Esophagus squamous epithelium (tissue), 5 donors: ENCODE data around the gene MAS1. TPM values are rescaled to one million over a fixed set of nuclear protein-coding genes. Genes with fewer than 3 reads are reported as not detected.

ENCODE experiments used
- DNase-seq: peaks from one replicate; lab custom pipeline; 2025; lab: John Stamatoyannopoulos, UW
- H3K27ac ChIP-seq, 4 donors: fragments of 200-600 bp; sonication (generic); one replicate each; pipeline ENCODE4 v1.5.1; 2016 to 2019; ENCODE audit warnings: mild to moderate bottlenecking in 1 of 4
- H3K27me3 ChIP-seq, 4 donors: fragments of 200-600 bp; sonication (generic); 1 replicate in 3 of 4; 2 replicates in 1 of 4; pipeline versions ENCODE4 v1.5.1 to v1.6.0; 2017 to 2021; ENCODE audit warnings: antibody characterized with exemption in 1 of 4
- H3K36me3 ChIP-seq, 3 donors: fragments of 200-600 bp; sonication (generic); one replicate each; pipeline ENCODE4 v1.5.1; 2016 to 2019
- H3K4me1 ChIP-seq, 3 donors: fragments of 200-600 bp; sonication (generic); one replicate each; pipeline ENCODE4 v1.5.1; 2017 to 2019
- H3K4me3 ChIP-seq, 4 donors: fragments of 200-600 bp; sonication (generic); 1 replicate in 3 of 4; 2 replicates in 1 of 4; pipeline ENCODE4 v1.5.1; 2016 to 2019; ENCODE audit warnings: mild to moderate bottlenecking in 2 of 4, moderate library complexity in 1 of 4
- H3K9me3 ChIP-seq, 3 donors: fragments of 200-600 bp; sonication (generic); one replicate each; pipeline ENCODE4 v1.5.1; 2016 to 2019
- POLR2A ChIP-seq, 4 donors: fragments of 450-650 bp; IDR thresholded peaks; one replicate each; pipeline ENCODE4 v1.6.1; 2017; ENCODE audit warnings: antibody characterized with exemption in 4 of 4, mild to moderate bottlenecking in 4 of 4, moderate library complexity in 3 of 4
- WGBS, 2 donors: methylation state at CpG; one replicate each; pipeline ENCODE4 v1.1.5; 2018; 5-methylcytosine and 5-hydroxymethylcytosine counted together
- intact Hi-C: fragments of 100-400 bp; cut with DNase I; formaldehyde crosslinking; loops from one replicate; pipeline ENCODE4 v1.15.0; 2022
- total RNA-seq, 4 donors: library from RNA; depleted of rRNA; stranded (reverse); fragments of >200 nt; gene quantifications; one replicate each; pipeline ENCODE4 v1.1.0, GENCODE V29; 2016
- TF ChIP-seq, protein P1 (sequence below), 6 experiments: fragments of 450-650 bp in 4 of 6; fragments of 200-600 bp in 2 of 6; sonication (generic) in 2 of 6; IDR thresholded peaks; one replicate each; pipeline ENCODE4 v1.5.1; 2016 to 2019; ENCODE audit warnings: antibody characterized with exemption in 6 of 6, mild to moderate bottlenecking in 4 of 6, moderate library complexity in 4 of 6
- donor health status: DM: yes; HTN: yes; CAD: no.

Gene MAS1
- total RNA-seq, 4 donors from 2014 or later = not detected

DNA sequence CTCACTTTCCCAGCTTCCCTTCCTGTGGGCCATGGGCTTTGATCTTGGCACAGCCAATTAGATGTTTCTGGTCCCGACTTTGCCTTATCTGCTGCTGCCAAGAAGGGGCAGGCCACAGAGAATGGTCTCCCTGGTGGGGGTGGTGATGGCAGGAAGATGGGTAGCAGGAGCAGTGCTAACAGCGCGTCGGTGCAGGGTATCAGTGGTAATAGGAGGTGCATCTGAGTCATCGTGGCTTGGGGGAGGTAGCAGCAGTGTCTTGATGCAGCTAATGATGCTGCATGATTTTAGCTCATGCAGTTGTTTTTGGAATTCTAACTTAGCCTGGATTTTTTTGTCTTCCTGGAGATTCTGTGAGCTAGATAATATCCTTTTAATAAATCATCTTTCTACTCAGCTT lies 18.9 kb upstream of the MAS1 start:
- Histone ChIP-seq H3K9me3 (no peaks in the 10 kb centered on the region), H3K4me3 (no peak overlapping the region), H3K36me3 (no peaks in the 10 kb centered on the region), H3K27me3 (peaks cover 0 to 3% (median 0%) of the 10 kb centered on the region in 4 donors), H3K4me1 (no peaks in the 10 kb centered on the region), H3K27ac (no peak overlapping the region)
- DNase-seq = no peak
- intact Hi-C loops = no loop called here
- TF ChIP-seq, protein P1, sequence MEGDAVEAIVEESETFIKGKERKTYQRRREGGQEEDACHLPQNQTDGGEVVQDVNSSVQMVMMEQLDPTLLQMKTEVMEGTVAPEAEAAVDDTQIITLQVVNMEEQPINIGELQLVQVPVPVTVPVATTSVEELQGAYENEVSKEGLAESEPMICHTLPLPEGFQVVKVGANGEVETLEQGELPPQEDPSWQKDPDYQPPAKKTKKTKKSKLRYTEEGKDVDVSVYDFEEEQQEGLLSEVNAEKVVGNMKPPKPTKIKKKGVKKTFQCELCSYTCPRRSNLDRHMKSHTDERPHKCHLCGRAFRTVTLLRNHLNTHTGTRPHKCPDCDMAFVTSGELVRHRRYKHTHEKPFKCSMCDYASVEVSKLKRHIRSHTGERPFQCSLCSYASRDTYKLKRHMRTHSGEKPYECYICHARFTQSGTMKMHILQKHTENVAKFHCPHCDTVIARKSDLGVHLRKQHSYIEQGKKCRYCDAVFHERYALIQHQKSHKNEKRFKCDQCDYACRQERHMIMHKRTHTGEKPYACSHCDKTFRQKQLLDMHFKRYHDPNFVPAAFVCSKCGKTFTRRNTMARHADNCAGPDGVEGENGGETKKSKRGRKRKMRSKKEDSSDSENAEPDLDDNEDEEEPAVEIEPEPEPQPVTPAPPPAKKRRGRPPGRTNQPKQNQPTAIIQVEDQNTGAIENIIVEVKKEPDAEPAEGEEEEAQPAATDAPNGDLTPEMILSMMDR (IDR thresholded peaks at IDR 0.05) = no peak
- TF ChIP-seq POLR2A (IDR thresholded peaks at IDR 0.05) = no peak
- WGBS, 2 donors = 65 to 73% methylated on average over 5 of the region's 5 CpGs

DNA sequence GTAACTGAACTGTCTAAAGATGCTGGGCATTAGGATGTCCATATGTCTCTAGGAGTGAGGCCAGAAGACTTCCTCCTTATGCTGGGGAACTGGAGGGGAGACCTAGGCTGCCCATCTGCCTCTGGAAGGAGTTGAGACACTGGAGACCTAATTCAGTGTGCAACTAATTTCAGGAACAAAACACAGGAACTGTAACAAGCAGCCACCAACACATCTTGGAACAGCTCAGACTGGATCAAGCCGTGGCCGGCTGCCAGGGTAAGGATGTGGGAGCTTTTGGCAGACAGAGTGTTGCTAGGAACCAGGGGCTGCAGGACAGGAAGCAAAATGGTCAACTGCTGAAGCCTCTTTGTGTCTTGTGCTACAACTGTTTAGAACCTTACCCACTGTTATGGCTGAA lies 16.4 kb upstream of the MAS1 start:
- H3K27me3 ChIP-seq = peaks cover 0 to 3% (median 0%) of the 10 kb centered on the region in 4 donors
- intact Hi-C loops = no loop called here
- TF ChIP-seq POLR2A (IDR thresholded peaks at IDR 0.05) = no peak
- TF ChIP-seq, protein P1 (IDR thresholded peaks at IDR 0.05) = no peak
- H3K27ac ChIP-seq = no peak overlapping the region
- no peak overlapping the region for H3K4me3 ChIP-seq
- no peaks in the 10 kb centered on the region for H3K4me1 ChIP-seq
- no peaks in the 10 kb centered on the region for H3K9me3 ChIP-seq
- WGBS, 2 donors = 20 to 25% methylated on average over 1 to 2 of the region's 2 CpGs
- H3K36me3 ChIP-seq = no peaks in the 10 kb centered on the region
- DNase-seq = no peak

DNA sequence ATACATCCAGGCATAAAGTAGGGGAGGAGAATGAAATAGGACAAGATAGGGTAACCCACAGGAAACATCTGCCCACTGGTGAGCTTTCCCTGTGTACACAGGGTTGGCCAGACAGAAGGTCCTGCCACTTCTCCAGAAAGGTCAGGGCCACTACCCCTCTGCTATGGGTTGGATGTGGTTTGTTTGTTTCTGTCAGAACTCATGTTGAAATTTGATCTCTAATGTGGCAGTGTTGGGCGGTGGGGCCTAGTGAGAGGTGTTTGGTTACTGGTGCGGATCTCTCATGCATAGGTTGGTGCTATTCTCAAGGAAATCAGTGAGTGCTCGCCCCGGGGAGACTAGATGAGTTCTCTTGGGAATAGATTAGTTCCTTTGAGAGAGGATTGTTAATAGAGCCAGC lies 15.6 kb upstream of the MAS1 start:
- DNase-seq = no peak
- intact Hi-C loops = no loop called here
- H3K4me1 ChIP-seq = no peaks in the 10 kb centered on the region
- 74 to 81% methylated on average over 4 of the region's 4 CpGs for WGBS, 2 donors
- H3K36me3 ChIP-seq = no peaks in the 10 kb centered on the region
- no peak overlapping the region for H3K27ac ChIP-seq
- peaks cover 0 to 7% (median 0%) of the 10 kb centered on the region in 4 donors for H3K27me3 ChIP-seq
- H3K9me3 ChIP-seq = no peaks in the 10 kb centered on the region
- H3K4me3 ChIP-seq = no peak overlapping the region
- TF ChIP-seq POLR2A (IDR thresholded peaks at IDR 0.05) = no peak
- TF ChIP-seq, protein P1 (IDR thresholded peaks at IDR 0.05) = no peak

DNA sequence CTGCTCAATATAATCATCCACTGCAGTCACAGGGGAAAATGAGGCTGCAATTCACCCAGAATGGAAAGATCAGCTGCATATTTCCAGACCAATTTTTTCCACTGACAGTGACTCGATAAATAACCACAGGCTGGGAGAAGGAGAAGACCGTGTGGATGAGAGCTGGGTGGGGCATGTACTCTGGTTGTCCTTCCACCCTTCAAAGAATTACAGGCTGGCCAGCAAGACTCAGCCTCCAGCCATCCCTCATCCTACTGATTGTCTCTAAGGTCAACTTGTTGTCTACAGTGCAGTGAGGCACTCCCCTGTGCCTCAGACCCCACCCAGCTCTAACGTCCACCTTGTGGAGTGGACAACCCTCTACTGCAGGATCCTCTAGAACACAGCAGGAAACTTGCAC lies 14.5 kb upstream of the MAS1 start:
- TF ChIP-seq POLR2A (IDR thresholded peaks at IDR 0.05) = no peak
- TF ChIP-seq, protein P1 (IDR thresholded peaks at IDR 0.05) = no peak

DNA sequence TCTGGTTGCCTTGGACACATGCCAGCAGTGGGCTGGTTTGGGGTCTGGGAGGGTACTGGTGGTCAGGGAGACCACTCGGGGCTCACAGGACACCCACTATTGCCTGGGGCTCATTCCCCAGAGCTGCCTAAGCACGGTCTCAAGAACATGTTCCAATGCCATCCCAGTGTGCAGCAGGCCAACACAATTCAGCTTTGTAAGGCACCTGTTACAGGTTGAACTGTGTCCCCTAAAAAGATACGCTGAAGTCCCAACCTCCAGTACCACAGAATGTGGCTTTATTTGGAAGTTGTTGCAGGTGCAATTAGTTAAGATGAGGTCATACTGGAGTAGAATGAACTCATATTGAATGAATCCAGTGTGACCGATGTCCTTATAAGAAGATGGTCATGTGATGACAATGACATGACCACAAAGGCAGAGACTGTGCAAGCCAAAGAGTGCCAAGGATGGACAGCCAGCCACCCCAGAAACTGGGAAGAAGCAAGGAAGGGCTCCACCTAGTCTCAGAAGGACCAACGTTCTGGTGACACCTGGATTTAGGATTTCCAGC lies 13.5 kb upstream of the MAS1 start:
- intact Hi-C loops = no loop called here
- DNase-seq = no peak
- no peaks in the 10 kb centered on the region for H3K36me3 ChIP-seq
- H3K4me3 ChIP-seq = no peak overlapping the region
- no peaks in the 10 kb centered on the region for H3K9me3 ChIP-seq
- H3K27ac ChIP-seq = no peak overlapping the region
- H3K27me3 ChIP-seq = peaks cover 0 to 7% (median 0%) of the 10 kb centered on the region in 4 donors
- TF ChIP-seq, protein P1 (IDR thresholded peaks at IDR 0.05) = no peak
- no peak for TF ChIP-seq POLR2A (IDR thresholded peaks at IDR 0.05)
- WGBS, 2 donors = 67 to 90% methylated on average over 3 to 5 of the region's 5 CpGs
- H3K4me1 ChIP-seq = no peaks in the 10 kb centered on the region

More for the DNA sequence above, 14.5 kb upstream of the MAS1 start:
- H3K27ac ChIP-seq = no peak overlapping the region
- H3K4me1 ChIP-seq = no peaks in the 10 kb centered on the region
- H3K36me3 ChIP-seq = no peaks in the 10 kb centered on the region
- no peaks in the 10 kb centered on the region for H3K9me3 ChIP-seq
- H3K27me3 ChIP-seq = peaks cover 0 to 7% (median 0%) of the 10 kb centered on the region in 4 donors
- H3K4me3 ChIP-seq = no peak overlapping the region
- no peak for DNase-seq
- intact Hi-C loops = no loop called here
- WGBS, 2 donors = 75 to 81% methylated on average over 3 of the region's 3 CpGs
